NCI-H345 treated with DMSO at 0.1 percent for 48 hours (cell line): ENCODE data around the gene SPRY4.
"Not testable (repeated sequence)": the region's sequence is repeated elsewhere in the genome, so short reads cannot be mapped to it uniquely, and the experiment has no call there.

Experiments
- DNase-seq: peaks from one replicate; lab custom pipeline; 2025; ENCODE audit not compliant: unreplicated experiment; lab: John Stamatoyannopoulos, UW

SPRY4 gene

DNA sequence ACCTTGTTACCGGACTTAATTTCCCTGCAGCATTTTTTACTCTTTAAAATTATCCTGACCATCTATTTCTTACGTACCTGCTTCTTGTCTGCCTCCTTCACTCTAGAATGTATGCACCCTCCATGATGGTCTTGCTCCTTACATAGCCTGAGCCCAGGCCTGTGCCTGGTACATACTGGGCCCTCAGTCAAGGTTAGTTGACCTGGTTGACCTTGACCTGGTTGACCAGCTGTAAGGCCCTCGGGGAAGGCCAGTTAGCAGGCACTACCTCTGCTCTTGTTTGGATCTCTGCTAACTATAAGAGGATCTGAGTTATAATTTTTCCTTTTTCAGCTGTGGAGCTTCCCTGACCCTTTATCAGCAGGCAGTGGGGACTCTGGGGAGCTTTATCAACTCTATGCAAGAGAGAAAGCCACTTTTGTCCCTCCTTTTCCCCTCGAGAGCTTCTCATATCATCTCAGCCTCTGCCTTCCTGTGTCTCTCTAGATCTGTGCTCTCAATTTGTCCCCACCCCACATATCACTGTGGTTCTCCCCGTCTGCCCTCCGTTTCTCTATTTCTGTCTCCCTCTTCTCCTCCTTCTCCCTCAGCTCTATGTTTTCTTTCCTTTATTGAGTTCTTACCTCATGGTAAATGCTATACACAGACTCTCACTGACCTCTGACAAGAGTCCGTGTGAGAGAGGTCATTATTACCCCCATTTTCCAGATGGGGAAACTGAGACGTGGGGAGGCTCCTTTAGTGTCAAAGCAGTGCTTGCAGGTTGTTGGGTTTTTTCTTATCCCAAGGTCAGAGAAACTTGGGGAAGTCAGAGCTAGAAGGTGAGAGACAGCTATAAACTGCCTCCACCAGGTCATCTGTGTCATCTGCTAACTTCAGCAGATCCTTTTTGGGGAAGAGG, 28.6 kb downstream of the SPRY4 start:
- DNase-seq: no peak

DNA sequence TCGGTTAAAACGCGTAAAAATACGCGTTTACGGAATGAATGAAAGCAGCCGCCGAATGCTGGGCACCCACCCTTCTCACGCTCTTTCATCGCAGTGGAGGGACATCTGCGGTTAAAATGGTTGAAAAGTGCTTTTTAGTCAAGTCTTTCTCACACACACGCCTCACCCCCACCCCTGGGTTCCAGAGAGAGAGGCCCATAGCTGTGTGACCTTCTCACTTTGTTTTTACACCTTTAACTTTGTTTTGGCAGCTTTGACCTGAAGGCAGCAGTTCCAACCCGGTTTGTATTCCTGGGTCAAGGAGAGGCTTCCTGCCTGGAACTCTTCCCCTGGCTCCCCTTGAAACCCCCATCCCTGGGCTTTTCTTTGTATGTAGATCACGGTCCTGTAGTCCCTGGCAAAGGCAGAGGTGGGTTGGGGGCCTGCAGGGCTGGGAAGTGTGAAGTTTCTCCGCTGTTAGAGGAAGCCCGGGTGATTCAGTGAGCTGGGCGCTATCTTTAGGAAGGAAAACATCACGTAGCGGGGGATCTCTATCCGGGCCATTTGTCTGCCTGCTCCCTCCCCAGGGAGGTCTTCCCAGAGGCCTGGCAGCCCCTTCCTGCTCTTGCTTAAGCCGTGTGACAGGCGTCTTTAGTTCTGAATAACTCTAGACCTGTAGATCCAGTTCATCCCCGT, 29.6 kb downstream of the SPRY4 start:
- DNase-seq: no peak

DNA sequence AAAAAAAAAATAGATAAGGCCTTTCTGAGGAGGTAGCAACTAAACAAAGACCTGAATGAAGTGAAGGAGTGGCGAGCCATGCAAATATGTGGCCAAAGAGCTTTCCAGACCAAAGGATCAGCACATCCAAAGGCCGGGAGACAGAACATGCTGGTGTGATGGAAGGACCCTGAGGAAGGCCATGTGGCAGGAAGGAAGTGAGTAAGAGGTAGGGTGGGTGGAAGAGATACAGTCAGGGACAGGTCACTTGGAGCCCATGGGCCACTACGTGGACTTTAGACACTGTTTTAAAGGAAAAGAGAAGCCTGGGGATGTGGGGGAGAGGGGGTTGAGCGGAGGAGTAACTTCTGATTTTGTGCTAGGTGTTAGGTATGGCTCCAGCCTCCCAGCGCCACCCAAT, 31.3 kb downstream of the SPRY4 start:
- DNase-seq: no peak

DNA sequence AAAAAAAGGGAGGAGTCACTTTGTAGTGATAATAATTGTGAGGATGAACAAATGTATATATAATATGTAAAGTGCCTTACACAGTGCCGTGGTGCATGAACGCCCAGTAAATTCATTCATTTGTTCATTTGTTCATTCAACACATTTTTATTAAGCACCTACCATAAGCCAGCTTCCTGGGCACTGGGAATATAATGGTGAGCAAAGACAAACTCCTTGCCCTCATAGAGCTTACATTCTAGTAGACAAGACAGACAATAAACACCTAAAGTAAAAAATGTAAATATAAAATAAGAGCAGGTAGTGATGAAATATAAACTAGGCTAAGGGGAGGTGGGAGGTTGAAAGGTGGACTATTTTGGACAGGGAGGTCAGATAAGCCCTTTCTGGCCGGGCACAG, 32.0 kb downstream of the SPRY4 start:
- DNase-seq: no peak

DNA sequence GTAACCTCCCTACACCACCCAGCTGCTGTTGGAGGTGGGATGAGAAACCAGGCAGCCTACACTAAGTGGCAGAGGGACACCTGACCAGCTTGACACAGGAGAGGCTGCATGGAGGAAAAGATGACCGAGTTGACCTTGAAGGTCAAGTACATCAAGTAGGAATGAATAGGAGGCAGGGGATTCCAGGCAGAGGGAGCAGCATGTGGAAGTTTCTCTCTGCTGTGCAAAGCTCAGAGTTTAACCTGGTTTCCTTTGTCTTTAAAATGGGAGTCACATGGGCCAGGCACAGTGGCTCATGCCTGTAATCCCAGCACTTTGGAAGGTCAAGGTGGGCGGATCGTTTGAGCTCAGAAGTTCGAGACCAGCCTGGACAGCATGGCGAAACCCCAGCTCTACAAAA, 32.6 kb downstream of the SPRY4 start:
- DNase-seq: no peak

DNA sequence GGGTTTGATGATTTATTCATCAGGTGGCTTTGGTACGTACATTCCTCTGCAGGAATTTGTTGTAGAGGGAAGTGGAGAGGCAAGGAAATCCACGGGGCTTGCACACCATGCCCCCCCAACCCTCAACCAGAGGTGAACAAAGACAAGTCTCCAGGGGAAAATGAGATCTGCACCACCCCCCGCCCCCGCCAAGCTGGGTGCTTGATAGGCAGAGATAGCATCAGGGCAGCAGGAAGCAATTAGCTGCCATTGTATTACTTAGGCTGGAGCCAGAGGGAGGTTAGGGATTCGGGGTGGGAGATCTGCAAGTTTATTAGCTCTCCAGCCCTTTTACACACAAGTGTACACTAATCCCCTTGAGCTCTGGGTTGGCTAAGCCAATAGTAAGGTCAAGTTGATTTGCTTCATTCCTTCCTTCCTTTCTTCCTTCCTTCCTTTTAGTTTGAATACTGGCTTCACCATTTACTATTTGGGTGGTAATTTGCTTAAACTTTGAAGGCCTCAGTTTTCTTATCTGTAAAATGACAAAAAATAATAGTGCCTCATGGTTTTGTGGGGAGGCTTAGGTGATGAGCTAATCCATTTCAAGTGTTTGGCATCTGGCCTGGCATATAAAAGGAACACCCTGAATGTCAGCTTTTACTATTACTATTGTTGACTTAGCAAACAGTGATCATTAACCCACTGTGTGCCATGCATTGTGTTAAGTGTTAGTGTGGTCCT, 34.1 kb downstream of the SPRY4 start:
- DNase-seq: peak; percentile 65

DNA sequence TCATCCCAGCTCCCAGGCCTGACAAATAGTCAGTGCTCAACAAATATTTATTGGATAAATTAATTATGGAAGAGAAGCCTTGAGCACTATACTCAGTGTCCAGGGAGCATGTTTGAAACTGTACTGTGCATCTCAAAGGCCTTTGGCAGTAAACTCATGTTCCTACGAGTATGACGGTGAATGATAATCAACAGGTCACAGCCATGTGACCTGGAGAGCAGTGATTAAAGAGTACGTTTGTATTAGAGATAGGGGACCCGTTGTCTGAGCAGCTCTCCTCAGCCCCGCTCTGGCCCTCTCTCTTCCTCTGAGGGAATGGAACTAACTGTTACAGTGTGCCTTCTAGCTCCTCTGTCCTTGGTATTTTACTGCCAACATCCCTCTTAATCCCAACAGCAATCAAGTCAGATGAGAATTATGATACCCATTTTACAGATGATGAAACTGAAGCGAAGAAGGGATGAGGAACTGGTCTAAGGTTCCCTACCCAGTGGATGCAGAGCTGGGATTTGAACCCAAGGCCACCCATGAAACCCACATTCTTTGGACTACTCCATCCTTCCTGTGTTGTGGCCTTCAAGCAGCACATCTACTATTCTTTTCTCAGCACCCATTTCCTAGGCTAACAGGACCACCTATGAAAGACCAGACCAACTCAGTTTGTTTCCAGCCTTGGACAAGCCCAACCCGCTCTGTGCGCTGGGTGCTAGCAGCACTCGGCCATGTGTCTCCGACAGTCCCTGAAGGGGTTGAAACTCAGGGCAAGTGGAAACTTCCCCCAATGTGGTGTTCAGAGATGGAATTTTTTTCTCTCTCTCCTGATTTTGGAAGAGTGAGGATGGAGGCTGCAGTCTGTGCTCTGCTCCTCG, 34.9 kb downstream of the SPRY4 start:
- DNase-seq: no peak

DNA sequence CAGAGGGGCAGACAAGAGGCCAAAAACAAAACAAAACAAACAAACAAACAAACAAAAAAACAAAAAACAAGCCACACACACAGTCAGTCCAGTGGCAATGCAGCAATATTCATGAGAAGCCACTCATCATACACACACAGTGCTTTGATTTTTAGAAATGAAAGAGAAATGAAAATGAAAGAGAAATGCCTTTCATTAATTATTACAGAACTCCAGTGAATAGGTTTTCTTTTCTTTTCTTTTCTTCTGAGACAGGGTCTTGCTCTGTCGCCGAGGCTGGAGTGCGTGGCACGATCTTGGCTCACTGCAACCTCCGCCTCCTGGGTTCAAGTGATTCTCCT, 36.9 kb downstream of the SPRY4 start:
- no peak for DNase-seq

DNA sequence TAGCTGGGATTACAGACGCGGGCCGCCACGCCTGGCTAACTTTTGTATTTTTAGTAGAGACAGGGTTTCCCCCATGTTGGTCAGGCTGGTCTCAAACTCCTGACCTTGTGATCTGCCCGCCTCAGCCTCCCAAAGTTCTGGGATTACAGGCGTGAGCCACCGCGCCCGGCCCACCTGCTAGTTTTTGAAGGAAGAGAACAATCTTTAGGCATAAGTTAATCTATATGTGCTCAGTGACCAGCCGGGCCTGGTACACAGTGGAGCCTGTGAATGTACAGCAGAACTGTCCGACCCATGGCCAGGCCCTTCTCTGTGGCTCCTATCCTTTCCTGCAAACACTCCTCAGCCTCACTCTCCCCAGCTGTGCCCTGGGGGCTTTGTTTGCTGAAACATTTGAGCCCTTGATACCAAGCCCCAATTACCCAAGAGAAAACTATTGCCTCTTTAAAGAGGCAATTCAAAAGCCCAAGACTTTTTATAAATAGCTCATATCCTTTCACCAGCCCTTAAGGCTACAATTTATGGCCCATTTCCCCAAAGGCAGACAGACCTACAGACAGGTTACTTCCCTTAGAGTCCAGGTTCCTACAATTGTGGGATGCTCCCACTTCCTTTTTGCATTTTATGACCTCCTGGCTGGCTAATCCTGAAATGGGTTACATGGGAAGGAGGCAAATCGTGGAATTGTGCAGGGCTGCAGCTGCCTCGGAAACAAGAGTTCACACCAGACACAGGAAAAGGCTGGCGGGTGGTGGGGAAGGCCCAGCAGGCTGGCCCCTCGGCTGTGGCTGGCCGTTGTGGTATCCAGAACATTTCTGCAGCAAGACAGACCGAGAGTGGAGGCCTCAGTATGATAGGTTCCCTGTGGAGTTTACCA, 37.5 kb downstream of the SPRY4 start:
- DNase-seq: no peak

DNA sequence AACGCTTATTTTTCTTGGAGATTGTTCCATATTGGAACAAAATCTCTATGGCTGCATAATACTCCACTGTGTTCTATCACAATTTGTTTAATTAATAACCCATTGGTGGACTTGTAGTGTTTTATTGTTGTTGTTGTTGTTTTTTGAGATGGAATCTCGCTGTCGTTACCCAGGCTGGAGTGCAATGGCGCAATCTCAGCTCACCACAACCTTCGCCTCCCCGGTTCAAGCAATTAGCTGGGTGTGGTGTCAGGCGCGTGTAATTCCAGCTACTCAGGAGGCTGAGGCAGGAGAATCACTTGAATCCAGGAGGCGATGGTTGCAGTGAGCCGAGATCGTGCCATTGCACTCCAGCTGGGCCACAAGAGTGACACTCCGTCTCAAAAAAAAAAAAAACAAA, 38.7 kb downstream of the SPRY4 start:
- DNase-seq: no peak

DNA sequence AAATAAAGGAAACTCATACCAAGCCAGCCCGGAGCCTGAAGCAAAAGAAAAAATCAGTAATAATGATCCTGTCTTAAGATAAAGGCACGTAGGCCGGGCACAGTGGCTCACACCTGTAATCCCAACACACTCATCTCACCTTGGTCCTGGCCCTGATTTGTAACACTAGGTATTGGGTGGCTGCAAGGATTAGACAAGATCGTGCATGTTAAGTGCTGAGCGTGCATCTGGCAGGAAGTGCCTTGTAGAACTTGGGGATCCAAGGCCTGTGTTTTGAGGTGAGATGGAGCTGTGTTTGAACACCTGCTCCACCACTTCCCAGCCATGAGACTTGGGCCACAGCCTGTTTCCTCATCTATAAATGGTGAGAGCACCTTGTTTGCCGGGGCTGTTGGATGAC, 41.5 kb downstream of the SPRY4 start:
- no peak for DNase-seq

DNA sequence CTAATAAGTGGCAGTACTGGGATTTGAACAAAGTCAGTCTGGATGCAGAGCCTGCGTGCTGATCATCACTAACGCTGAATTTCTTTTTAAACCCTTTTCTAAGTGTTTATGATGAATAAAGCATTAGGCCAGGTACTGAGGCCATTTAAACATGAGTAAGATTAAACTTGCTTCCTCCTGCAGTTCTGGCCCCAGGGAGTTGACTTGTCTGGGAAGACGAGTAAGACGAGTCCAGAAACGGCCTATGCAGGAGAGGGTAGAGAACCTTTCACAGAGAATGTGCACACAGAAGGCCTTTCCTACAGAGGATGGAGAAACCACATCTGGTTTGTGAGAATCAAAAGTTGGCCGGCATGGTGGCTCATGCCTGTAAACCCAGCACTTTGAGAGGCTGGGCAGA, 42.9 kb downstream of the SPRY4 start:
- no peak for DNase-seq

DNA sequence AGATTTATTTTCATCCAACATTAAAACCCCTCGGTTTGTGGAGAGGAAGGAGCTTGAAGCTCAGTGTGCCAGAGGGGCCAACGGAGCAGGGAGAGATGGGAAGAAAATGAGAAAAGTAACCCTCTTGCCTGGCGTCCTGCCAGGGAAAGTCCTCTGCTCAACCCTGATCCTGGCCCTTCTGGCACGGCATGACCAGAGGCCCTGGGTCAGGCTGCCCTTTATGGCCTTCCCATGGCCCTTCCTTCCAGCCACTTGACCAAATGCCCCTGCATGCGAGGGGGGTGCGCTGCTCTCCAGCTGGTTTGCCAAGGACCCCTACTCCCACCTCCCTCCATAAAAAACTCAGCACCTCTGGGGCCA, 43.8 kb downstream of the SPRY4 start:
- DNase-seq: no peak

DNA sequence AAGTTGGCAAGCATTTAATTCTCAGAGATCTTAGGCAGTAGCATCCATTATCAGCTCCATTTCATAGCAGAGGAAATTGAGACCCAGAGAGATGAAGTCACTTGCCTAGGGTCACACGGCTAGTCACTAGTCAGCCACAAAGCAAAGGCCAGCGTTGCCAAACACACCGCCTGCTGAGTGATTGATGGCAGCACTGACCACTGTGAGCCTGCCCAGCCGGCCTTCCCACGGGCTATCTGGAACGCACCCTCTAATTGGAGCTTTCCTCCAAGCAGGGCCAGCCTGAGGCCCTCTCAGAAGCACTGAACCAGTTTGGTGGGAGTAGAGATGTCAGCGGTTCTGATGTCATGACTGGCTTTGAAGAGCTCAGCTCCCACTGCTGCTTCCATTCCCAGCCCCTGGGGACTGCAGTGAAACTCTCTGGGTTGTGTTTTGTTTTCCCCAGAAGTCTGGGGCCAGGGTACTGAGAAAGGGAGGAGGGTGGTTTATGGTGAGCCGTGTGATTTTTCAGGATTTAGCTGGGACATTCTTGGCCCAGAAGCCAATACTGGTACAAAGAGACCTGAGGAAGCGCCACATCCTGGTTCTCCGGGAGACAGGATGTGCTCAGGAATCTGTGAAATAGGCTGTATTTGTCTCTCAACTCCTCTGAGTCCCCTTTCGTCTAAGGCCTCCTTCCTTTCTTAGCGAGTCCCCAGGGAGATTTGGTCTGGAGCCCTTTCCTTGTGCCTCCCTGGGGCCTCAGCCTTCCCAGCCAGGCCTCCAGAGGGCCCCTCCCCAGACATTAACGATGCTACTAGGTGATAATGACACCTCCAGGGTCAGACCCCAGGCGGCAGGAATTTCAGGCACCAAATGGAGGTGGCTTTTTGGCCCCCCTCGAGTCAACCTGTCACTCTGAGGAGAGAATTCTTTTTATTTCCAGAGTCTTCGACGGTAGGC, 44.5 kb downstream of the SPRY4 start:
- DNase-seq: no peak

DNA sequence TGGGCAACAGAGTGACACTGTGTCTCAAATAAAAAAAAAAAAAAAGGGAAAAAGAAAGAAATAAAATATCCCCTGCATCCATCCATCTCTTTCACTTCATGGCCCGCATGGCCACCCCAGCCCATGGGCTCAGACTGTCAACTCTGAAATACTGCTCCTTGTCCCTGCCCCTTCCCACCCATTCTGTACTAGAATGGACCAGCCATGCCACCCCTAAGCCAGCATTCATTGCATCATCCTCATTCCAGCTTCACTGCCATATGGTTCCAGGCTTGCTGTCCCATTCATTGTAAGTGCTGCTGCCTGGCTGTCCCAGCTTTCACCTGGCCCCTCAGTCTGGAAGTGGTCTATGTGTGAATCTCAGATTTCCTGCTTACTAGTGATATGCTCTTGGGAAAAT, 46.2 kb downstream of the SPRY4 start:
- no peak for DNase-seq

DNA sequence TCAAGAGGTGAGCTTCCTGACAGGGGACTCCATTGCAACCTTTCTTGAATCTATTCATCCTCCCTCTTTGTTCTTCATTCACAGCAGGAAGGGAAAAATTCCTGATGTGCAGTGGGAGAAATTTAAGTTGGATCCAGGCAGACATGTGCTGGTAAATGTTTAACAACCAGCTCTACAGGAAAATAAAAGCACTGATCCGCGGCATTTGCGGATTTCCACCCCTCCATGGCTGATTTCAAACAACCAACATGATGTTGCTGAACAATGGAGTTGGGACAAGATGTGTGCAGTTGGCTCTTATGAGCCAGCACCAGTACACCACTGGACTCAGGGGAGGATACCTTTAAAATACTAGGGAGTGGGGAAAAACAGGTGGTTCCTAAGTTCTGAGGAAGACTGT, 47.0 kb downstream of the SPRY4 start:
- no peak for DNase-seq

DNA sequence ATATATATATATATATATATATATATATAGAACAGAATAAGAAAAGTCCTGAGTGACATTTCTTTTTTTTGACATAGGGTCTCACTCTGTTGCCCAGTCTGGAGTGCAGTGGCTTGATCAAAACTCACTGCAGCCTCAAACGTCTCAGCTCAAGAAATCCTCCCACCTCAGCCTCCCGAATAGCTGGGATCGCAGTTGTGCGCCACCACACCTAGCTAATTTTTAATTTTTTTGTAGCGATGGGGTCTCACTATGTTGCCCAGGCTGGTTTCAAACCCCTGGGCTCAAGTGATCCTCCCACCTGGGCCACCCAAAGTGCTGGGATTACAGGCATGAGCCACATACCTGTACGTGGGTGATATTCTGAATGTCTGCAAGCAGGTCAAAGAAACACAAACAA, 48.3 kb downstream of the SPRY4 start:
- DNase-seq: no peak

DNA sequence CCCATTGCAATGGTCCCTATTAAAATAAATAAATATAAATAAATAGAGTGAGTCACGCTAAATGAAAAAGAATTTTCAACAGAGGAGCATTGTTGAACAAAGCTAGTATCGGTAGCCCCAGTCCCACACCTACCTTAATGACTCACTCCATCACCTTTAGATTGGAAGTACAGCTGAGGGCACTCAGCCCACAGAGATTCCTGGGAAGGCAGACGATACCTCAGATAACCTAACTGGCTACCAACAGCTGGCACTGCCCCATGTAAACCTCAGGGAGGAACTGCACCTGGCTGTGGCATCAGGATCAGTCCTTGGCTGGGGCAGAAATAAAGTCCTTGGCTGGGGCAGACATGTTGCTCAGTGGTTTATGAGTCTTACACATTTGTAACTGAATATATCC, 49.3 kb downstream of the SPRY4 start:
- DNase-seq: no peak

DNA sequence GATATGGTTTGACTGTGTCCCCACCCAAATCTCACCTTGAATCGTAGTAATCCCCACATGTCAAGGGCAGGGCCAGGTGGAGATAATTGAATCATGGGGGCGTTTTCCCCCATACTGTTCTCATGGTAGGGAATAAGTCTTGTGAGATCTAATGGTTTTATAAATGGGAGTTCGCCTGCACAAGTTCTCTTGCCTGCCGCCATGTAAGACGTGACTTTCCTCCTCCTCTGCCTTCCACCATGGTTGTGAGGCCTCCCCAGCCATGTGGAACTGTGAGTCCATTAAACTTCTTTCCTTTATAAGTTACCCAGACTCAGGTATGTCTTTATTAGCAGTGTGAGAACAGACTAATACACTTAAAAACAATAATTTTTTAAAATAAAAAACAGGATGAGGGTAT, 52.2 kb downstream of the SPRY4 start:
- not testable (repeated sequence) for DNase-seq
